CD4-positive, alpha-beta memory T cell (primary cell): ENCODE results near the gene NCKAP5. TPM values are rescaled to one million over a fixed set of nuclear protein-coding genes. Genes with fewer than 3 reads are reported as not detected.
"Not testable (repeated sequence)": the region's sequence is repeated elsewhere in the genome, so short reads cannot be mapped to it uniquely, and the experiment has no call there.

Experiments
- CTCF ChIA-PET: fragments of 350-600 bp; sonication (Branson Sonifier 250); formaldehyde crosslinking; loops from one replicate; lab custom pipeline; 2021; ENCODE audit warnings: inconsistent platforms; ENCODE audit not compliant: partially characterized antibody; lab: Charles Lee
- POLR2A ChIA-PET: fragments of 350-600 bp; sonication (Branson Sonifier 250); formaldehyde crosslinking; loops from one replicate; lab custom pipeline; 2021; ENCODE audit not compliant: partially characterized antibody; lab: Charles Lee
- DNase-seq, 5 donors: peaks; one replicate each; pipeline versions ENCODE4 v3.0.0 to v3.0.0-alpha.2; 2020 to 2022; ENCODE audit warnings: mixed read lengths in 1 of 5
- H3K27ac ChIP-seq: one replicate; pipeline ENCODE4 v1.7.0; 2013; ENCODE audit warnings: low read depth, low read length
- H3K27me3 ChIP-seq: 2 replicates; pipeline ENCODE4 v1.7.0; 2013; ENCODE audit warnings: mild to moderate bottlenecking, low read length, moderate library complexity; ENCODE audit not compliant: insufficient read depth
- H3K36me3 ChIP-seq: 2 replicates; pipeline ENCODE4 v1.7.0; 2013; ENCODE audit warnings: mild to moderate bottlenecking, low read length, moderate library complexity; ENCODE audit not compliant: insufficient read depth
- H3K4me1 ChIP-seq: 2 replicates; pipeline ENCODE4 v1.7.0; 2013; ENCODE audit warnings: mild to moderate bottlenecking, low read length, moderate library complexity; ENCODE audit not compliant: insufficient read depth
- H3K4me3 ChIP-seq, 2 donors: one replicate each; pipeline ENCODE4 v1.7.0; 2013; ENCODE audit warnings: low read length in 2 of 2, mild to moderate bottlenecking in 1 of 2
- H3K9me3 ChIP-seq, 2 donors: one replicate each; pipeline ENCODE4 v1.7.0; 2013; ENCODE audit warnings: low read length in 2 of 2, control low read depth in 1 of 2; ENCODE audit not compliant: control insufficient read depth in 1 of 2
- H3K27ac Mint-ChIP-seq, 7 donors: one replicate each; pipeline ENCODE4 v1.8.0; 2020 to 2021; ENCODE audit warnings: mixed read lengths in 7 of 7, mild to moderate bottlenecking in 6 of 7, inconsistent platforms in 3 of 7, moderate library complexity in 3 of 7
- H3K27me3 Mint-ChIP-seq, 2 donors: one replicate each; pipeline ENCODE4 v1.8.0; 2020 to 2021; ENCODE audit warnings: mixed read lengths in 2 of 2
- H3K36me3 Mint-ChIP-seq, 2 donors: one replicate each; pipeline ENCODE4 v1.8.0; 2020 to 2021; ENCODE audit warnings: mixed read lengths in 2 of 2, inconsistent platforms in 1 of 2, mild to moderate bottlenecking in 1 of 2
- H3K4me1 Mint-ChIP-seq, 4 donors: one replicate each; pipeline ENCODE4 v1.8.0; 2020 to 2021; ENCODE audit warnings: mixed read lengths in 4 of 4, mild to moderate bottlenecking in 1 of 4
- H3K4me3 Mint-ChIP-seq, 8 donors: one replicate each; pipeline ENCODE4 v1.8.0; 2020 to 2021; ENCODE audit warnings: mixed read lengths in 8 of 8, mild to moderate bottlenecking in 7 of 8, moderate library complexity in 6 of 8, inconsistent platforms in 3 of 8
- H3K9me3 Mint-ChIP-seq, 8 donors: one replicate each; pipeline ENCODE4 v1.8.0; 2020 to 2021; ENCODE audit warnings: mixed read lengths in 8 of 8, mild to moderate bottlenecking in 5 of 8, inconsistent platforms in 3 of 8, moderate library complexity in 1 of 8
- intact Hi-C: fragments of 100-400 bp; cut with micrococcal nuclease; formaldehyde crosslinking; loops from one replicate; pipeline ENCODE4 v1.15.1; 2023
- polyA plus RNA-seq, 2 donors: library from polyadenylated mRNA; unstranded; fragments of 300-500 nt; fragmentation: Illumina TruSeq; gene quantifications; one replicate each; pipeline ENCODE4 v1.2.3, GENCODE V29; 2021
- total RNA-seq, 2 experiments: library from RNA; stranded (reverse); gene quantifications; one replicate each; pipeline ENCODE4 v1.2.3, GENCODE V29; 2021

Gene NCKAP5
- total and polyA plus RNA-seq, 4 experiments from 2014 or later: not detected

GRCh38 chr2:132824716-132825115, 743.5 kb downstream of the NCKAP5 start:
- Mint-ChIP-seq H3K27ac (peak overlapping the region in 1 of 7 donors; percentile 4), H3K9me3 (peaks cover 0 to 3% (median 0%) of the 10 kb centered on the region in 8 donors), H3K27me3 (no peaks in the 10 kb centered on the region), H3K4me3 (no peak overlapping the region), H3K36me3 (no peaks in the 10 kb centered on the region), H3K4me1 (no peaks in the 10 kb centered on the region)
- Histone ChIP-seq H3K9me3 (no peaks in the 10 kb centered on the region), H3K27ac (no peak overlapping the region), H3K36me3 (no peaks in the 10 kb centered on the region), H3K4me1 (no peaks in the 10 kb centered on the region), H3K27me3 (no peaks in the 10 kb centered on the region), H3K4me3 (no peak overlapping the region)
- ChIA-PET CTCF (no interaction called here), POLR2A (no interaction called here)
- intact Hi-C loops: no loop called here
- no peak for DNase-seq

DNA sequence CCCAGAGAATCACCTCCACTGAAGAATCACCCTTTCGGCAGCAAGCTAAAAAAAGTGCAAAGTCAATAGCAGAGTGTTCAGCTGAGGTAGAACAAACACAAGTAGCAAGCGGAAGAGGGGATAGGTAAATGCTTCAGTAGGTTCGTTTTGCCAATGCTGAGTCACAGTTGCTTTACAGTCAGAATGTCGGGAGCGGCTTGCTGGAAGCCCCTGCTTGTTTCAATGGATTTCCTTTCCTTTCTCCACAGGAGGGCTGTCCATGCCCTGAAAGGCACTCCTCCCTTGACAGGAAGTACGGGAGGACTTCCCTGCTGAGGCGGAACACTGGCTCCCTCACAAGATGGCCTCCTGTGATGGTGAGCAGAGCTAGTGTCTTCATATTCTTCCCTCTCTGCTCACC, 752.0 kb downstream of the NCKAP5 start:
- DNase-seq: no peak
- intact Hi-C loops: no loop called here
- Histone ChIP-seq H3K36me3 (no peaks in the 10 kb centered on the region), H3K4me1 (no peaks in the 10 kb centered on the region), H3K27me3 (no peaks in the 10 kb centered on the region), H3K9me3 (no peaks in the 10 kb centered on the region), H3K27ac (no peak overlapping the region), H3K4me3 (no peak overlapping the region)
- CTCF ChIA-PET: no interaction called here
- Mint-ChIP-seq H3K27ac (no peak overlapping the region), H3K36me3 (no peaks in the 10 kb centered on the region), H3K4me3 (no peak overlapping the region), H3K9me3 (peaks cover 0 to 6% (median under 1%) of the 10 kb centered on the region in 8 donors), H3K27me3 (no peaks in the 10 kb centered on the region), H3K4me1 (no peaks in the 10 kb centered on the region)
- POLR2A ChIA-PET: no interaction called here

GRCh38 chr2:132815516-132815915, 752.7 kb downstream of the NCKAP5 start:
- Mint-ChIP-seq H3K4me1 (no peaks in the 10 kb centered on the region), H3K27me3 (no peaks in the 10 kb centered on the region), H3K27ac (no peak overlapping the region), H3K9me3 (peaks cover 0 to 9% (median 2%) of the 10 kb centered on the region in 8 donors), H3K4me3 (no peak overlapping the region), H3K36me3 (no peaks in the 10 kb centered on the region)
- ChIA-PET POLR2A (no interaction called here), CTCF (no interaction called here)
- no peaks in the 10 kb centered on the region for H3K27me3 ChIP-seq
- H3K27ac ChIP-seq: no peak overlapping the region
- DNase-seq: no peak
- no peak overlapping the region for H3K4me3 ChIP-seq
- intact Hi-C loops: no loop called here
- no peaks in the 10 kb centered on the region for H3K36me3 ChIP-seq
- H3K9me3 ChIP-seq: no peaks in the 10 kb centered on the region
- H3K4me1 ChIP-seq: no peaks in the 10 kb centered on the region

DNA sequence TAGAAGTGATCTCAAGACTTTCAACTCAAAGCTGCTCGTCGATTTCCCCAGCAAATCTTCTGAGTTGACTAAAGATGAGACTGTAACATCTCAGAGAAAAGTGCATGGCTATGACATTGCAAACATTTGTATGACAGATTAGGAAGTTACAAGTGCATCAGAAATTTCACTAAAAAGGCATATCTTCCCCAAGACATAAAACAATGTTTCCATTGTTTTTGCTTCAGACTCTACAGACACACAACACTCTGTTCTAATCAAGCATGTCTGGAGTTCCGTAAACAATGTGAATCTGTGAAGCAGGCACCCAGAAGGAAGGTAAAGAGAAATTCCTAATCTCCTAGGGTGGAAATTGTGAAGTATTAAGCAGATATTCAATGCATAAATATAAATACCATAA, 753.6 kb downstream of the NCKAP5 start:
- Mint-ChIP-seq H3K4me1 (no peaks in the 10 kb centered on the region), H3K27ac (no peak overlapping the region), H3K27me3 (no peaks in the 10 kb centered on the region), H3K36me3 (no peaks in the 10 kb centered on the region), H3K4me3 (no peak overlapping the region), H3K9me3 (peaks cover 0 to 11% (median 5%) of the 10 kb centered on the region in 8 donors)
- no peak for DNase-seq
- POLR2A ChIA-PET: no interaction called here
- Histone ChIP-seq H3K4me3 (no peak overlapping the region), H3K36me3 (no peaks in the 10 kb centered on the region), H3K4me1 (no peaks in the 10 kb centered on the region), H3K9me3 (no peaks in the 10 kb centered on the region), H3K27me3 (no peaks in the 10 kb centered on the region), H3K27ac (no peak overlapping the region)
- intact Hi-C loops: no loop called here
- CTCF ChIA-PET: no interaction called here

GRCh38 chr2:132813422-132813821, 754.8 kb downstream of the NCKAP5 start:
- peaks cover 0 to 16% (median 8%) of the 10 kb centered on the region in 8 donors for H3K9me3 Mint-ChIP-seq
- Histone ChIP-seq H3K27ac (no peak overlapping the region), H3K4me1 (no peaks in the 10 kb centered on the region), H3K36me3 (no peaks in the 10 kb centered on the region), H3K4me3 (no peak overlapping the region), H3K9me3 (no peaks in the 10 kb centered on the region), H3K27me3 (no peaks in the 10 kb centered on the region)
- H3K36me3 Mint-ChIP-seq: no peaks in the 10 kb centered on the region
- no peak overlapping the region for H3K4me3 Mint-ChIP-seq
- ChIA-PET CTCF (no interaction called here), POLR2A (no interaction called here)
- no peaks in the 10 kb centered on the region for H3K27me3 Mint-ChIP-seq
- DNase-seq: no peak
- no peaks in the 10 kb centered on the region for H3K4me1 Mint-ChIP-seq
- intact Hi-C loops: no loop called here
- H3K27ac Mint-ChIP-seq: no peak overlapping the region

- H3K4me1 Mint-ChIP-seq: no peaks in the 10 kb centered on the region
- POLR2A ChIA-PET: no interaction called here
- Histone ChIP-seq H3K27ac (no peak overlapping the region), H3K27me3 (no peaks in the 10 kb centered on the region), H3K4me3 (no peak overlapping the region), H3K4me1 (no peaks in the 10 kb centered on the region), H3K36me3 (no peaks in the 10 kb centered on the region), H3K9me3 (no peaks in the 10 kb centered on the region)
- CTCF ChIA-PET: no interaction called here
- H3K27me3 Mint-ChIP-seq: no peaks in the 10 kb centered on the region
- H3K27ac Mint-ChIP-seq: no peak overlapping the region
- H3K4me3 Mint-ChIP-seq: no peak overlapping the region
- DNase-seq: no peak
- intact Hi-C loops: no loop called here
- peaks cover 5 to 29% (median 13%) of the 10 kb centered on the region in 8 donors for H3K9me3 Mint-ChIP-seq
- no peaks in the 10 kb centered on the region for H3K36me3 Mint-ChIP-seq
Measured at GRCh38 chr2:132811148-132811915, 756.9 kb downstream of the NCKAP5 start.

GRCh38 chr2:132809962-132810361, 758.3 kb downstream of the NCKAP5 start:
- H3K36me3 Mint-ChIP-seq, H3K27me3 ChIP-seq, intact Hi-C loops, H3K4me1 Mint-ChIP-seq, POLR2A ChIA-PET, H3K4me3 ChIP-seq, H3K27ac ChIP-seq, CTCF ChIA-PET, H3K27ac Mint-ChIP-seq, H3K36me3 ChIP-seq, DNase-seq, H3K4me1 ChIP-seq, H3K27me3 Mint-ChIP-seq, H3K4me3 Mint-ChIP-seq, H3K9me3 ChIP-seq: not testable (repeated sequence)
- peaks cover 5 to 29% (median 15%) of the 10 kb centered on the region in 8 donors for H3K9me3 Mint-ChIP-seq
